Esophagus squamous epithelium (tissue), 5 donors: ENCODE measurements around the gene DGKQ. TPM values are rescaled to one million over a fixed set of nuclear protein-coding genes. Genes with fewer than 3 reads are reported as not detected.
A peak's percentile ranks its signal among the peaks of the same experiment; 100 is the strongest.

ENCODE experiments used
- DNase-seq: peaks from one replicate; lab custom pipeline; 2025; lab: John Stamatoyannopoulos, UW
- H3K27ac ChIP-seq, 4 donors: fragments of 200-600 bp; sonication (generic); one replicate each; pipeline ENCODE4 v1.5.1; 2016 to 2019; ENCODE audit warnings: mild to moderate bottlenecking in 1 of 4
- H3K27me3 ChIP-seq, 4 donors: fragments of 200-600 bp; sonication (generic); 1 replicate in 3 of 4; 2 replicates in 1 of 4; pipeline versions ENCODE4 v1.5.1 to v1.6.0; 2017 to 2021; ENCODE audit warnings: antibody characterized with exemption in 1 of 4
- H3K36me3 ChIP-seq, 3 donors: fragments of 200-600 bp; sonication (generic); one replicate each; pipeline ENCODE4 v1.5.1; 2016 to 2019
- H3K4me1 ChIP-seq, 3 donors: fragments of 200-600 bp; sonication (generic); one replicate each; pipeline ENCODE4 v1.5.1; 2017 to 2019
- H3K4me3 ChIP-seq, 4 donors: fragments of 200-600 bp; sonication (generic); 1 replicate in 3 of 4; 2 replicates in 1 of 4; pipeline ENCODE4 v1.5.1; 2016 to 2019; ENCODE audit warnings: mild to moderate bottlenecking in 2 of 4, moderate library complexity in 1 of 4
- H3K9me3 ChIP-seq, 3 donors: fragments of 200-600 bp; sonication (generic); one replicate each; pipeline ENCODE4 v1.5.1; 2016 to 2019
- POLR2A ChIP-seq, 4 donors: fragments of 450-650 bp; IDR thresholded peaks; one replicate each; pipeline ENCODE4 v1.6.1; 2017; ENCODE audit warnings: antibody characterized with exemption in 4 of 4, mild to moderate bottlenecking in 4 of 4, moderate library complexity in 3 of 4
- WGBS, 2 donors: methylation state at CpG; one replicate each; pipeline ENCODE4 v1.1.5; 2018; 5-methylcytosine and 5-hydroxymethylcytosine counted together
- intact Hi-C: fragments of 100-400 bp; cut with DNase I; formaldehyde crosslinking; loops from one replicate; pipeline ENCODE4 v1.15.0; 2022
- total RNA-seq, 4 donors: library from RNA; depleted of rRNA; stranded (reverse); fragments of >200 nt; gene quantifications; one replicate each; pipeline ENCODE4 v1.1.0, GENCODE V29; 2016
- TF ChIP-seq, protein P1 (sequence below), 6 experiments: fragments of 450-650 bp in 4 of 6; fragments of 200-600 bp in 2 of 6; sonication (generic) in 2 of 6; IDR thresholded peaks; one replicate each; pipeline ENCODE4 v1.5.1; 2016 to 2019; ENCODE audit warnings: antibody characterized with exemption in 6 of 6, mild to moderate bottlenecking in 4 of 6, moderate library complexity in 4 of 6
- donor health status: DM: yes; HTN: yes; CAD: no.

The DGKQ gene
- total RNA-seq, 4 donors from 2014 or later, result 9.5 to 12.0 (median 10.7) TPM

DNA sequence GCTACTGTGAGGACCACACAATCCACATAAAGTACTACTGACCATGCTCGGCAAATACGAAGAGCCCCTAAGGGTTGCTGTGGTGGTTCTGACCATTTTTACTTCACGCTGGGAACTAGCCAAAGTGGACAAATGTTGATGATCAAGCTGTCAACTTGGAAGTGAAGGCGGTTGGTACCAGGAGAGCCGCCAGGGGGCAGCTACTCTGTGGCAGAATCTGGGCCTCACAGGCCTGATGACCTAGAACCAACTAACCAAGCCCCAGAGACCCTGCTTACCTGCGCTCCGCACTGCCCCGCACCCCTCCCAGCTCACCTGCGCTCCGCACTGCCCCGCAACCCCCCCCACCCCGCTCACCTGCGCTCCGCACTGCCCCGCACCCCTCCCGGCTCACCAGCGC is 46.8 kb downstream of the DGKQ start:
- H3K4me3 ChIP-seq, result no peak overlapping the region
- H3K27me3 ChIP-seq, result no peaks in the 10 kb centered on the region
- peaks cover 0 to 9% (median 0%) of the 10 kb centered on the region in 3 donors for H3K36me3 ChIP-seq
- no peak for DNase-seq
- 63 to 81% methylated on average over 5 to 9 of the region's 17 CpGs for WGBS, 2 donors
- intact Hi-C loops, result no loop called here
- H3K27ac ChIP-seq, result no peak overlapping the region
- no peaks in the 10 kb centered on the region for H3K9me3 ChIP-seq
- TF ChIP-seq, protein P1, sequence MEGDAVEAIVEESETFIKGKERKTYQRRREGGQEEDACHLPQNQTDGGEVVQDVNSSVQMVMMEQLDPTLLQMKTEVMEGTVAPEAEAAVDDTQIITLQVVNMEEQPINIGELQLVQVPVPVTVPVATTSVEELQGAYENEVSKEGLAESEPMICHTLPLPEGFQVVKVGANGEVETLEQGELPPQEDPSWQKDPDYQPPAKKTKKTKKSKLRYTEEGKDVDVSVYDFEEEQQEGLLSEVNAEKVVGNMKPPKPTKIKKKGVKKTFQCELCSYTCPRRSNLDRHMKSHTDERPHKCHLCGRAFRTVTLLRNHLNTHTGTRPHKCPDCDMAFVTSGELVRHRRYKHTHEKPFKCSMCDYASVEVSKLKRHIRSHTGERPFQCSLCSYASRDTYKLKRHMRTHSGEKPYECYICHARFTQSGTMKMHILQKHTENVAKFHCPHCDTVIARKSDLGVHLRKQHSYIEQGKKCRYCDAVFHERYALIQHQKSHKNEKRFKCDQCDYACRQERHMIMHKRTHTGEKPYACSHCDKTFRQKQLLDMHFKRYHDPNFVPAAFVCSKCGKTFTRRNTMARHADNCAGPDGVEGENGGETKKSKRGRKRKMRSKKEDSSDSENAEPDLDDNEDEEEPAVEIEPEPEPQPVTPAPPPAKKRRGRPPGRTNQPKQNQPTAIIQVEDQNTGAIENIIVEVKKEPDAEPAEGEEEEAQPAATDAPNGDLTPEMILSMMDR (IDR thresholded peaks at IDR 0.05), result peak in 3 of 6 experiments; percentile 14 to 33 (median 31)
- no peak for TF ChIP-seq POLR2A (IDR thresholded peaks at IDR 0.05)
- H3K4me1 ChIP-seq, result peaks cover 22 to 64% (median 31%) of the 10 kb centered on the region in 3 donors

DNA sequence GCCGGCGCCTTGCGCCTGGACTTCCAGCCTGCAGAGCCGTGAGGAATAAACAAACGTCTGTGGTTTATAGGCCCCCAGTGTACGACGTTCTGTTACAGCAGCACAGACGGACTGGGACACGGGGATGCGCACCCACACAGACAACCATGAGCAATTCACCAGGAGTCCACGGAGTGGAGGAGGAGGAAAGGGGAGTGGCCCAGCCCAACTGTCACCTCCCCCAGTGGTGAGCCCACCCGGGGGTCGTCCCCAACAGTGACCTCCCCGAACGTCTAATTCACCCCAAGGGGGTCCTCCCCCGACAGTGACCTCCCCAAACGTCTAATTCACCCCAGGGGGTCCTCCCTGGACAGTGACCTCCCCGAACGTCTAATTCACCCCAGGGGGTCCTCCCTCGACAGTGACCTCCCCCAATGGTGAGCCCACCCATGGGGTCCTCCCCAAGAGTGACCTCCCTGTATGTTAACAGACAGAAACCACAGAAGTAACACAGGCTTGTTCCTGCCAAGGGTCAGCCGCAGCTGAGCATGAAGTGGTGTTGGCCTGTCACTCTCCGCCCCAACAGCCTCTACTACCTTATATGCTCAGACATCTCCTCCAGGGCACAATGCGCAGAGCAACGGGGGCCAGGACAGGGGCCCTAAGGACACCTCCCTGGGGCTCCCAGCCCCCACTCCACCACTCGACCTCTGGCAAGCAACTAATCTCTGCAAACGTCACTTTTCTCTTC is 47.4 kb downstream of the DGKQ start:
- Histone ChIP-seq H3K4me1 (peaks cover 16 to 58% (median 28%) of the 10 kb centered on the region in 3 donors), H3K9me3 (no peaks in the 10 kb centered on the region), H3K27ac (no peak overlapping the region), H3K27me3 (no peaks in the 10 kb centered on the region), H3K36me3 (peaks cover 0 to 9% (median 0%) of the 10 kb centered on the region in 3 donors), H3K4me3 (no peak overlapping the region)
- intact Hi-C loops, result no loop called here
- TF ChIP-seq POLR2A (IDR thresholded peaks at IDR 0.05), result no peak
- TF ChIP-seq, protein P1 (IDR thresholded peaks at IDR 0.05), result no peak
- DNase-seq, result no peak
- 77 to 79% methylated on average over 18 to 19 of the region's 26 CpGs for WGBS, 2 donors

DNA sequence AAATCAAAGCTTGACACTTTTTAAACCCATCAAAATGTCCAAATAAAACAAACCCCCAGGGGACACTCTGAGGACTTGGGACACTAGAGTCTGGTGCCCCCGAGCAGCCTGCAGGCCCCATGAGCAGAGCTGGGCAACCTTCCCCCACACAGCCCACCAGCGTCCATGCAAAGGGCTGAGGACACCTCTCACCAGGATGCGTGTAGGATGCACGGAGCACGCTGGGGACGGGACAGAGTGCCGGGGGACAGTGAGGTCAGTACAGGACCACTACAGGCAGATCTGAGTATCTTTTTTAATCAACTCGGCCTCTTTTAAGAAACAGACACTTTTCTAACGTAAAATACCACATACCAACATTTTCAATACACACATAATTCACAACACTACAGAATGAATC is 48.2 kb downstream of the DGKQ start:
- no peak for DNase-seq
- WGBS, 2 donors, result 86 to 90% methylated on average over 9 of the region's 9 CpGs
- intact Hi-C loops, result no loop called here
- peaks cover 11 to 51% (median 21%) of the 10 kb centered on the region in 3 donors for H3K4me1 ChIP-seq
- H3K27ac ChIP-seq, result no peak overlapping the region
- H3K4me3 ChIP-seq, result no peak overlapping the region
- peaks cover 0 to 9% (median 0%) of the 10 kb centered on the region in 3 donors for H3K36me3 ChIP-seq
- H3K9me3 ChIP-seq, result no peaks in the 10 kb centered on the region
- TF ChIP-seq POLR2A (IDR thresholded peaks at IDR 0.05), result no peak
- TF ChIP-seq, protein P1 (IDR thresholded peaks at IDR 0.05), result no peak
- H3K27me3 ChIP-seq, result no peaks in the 10 kb centered on the region

DNA sequence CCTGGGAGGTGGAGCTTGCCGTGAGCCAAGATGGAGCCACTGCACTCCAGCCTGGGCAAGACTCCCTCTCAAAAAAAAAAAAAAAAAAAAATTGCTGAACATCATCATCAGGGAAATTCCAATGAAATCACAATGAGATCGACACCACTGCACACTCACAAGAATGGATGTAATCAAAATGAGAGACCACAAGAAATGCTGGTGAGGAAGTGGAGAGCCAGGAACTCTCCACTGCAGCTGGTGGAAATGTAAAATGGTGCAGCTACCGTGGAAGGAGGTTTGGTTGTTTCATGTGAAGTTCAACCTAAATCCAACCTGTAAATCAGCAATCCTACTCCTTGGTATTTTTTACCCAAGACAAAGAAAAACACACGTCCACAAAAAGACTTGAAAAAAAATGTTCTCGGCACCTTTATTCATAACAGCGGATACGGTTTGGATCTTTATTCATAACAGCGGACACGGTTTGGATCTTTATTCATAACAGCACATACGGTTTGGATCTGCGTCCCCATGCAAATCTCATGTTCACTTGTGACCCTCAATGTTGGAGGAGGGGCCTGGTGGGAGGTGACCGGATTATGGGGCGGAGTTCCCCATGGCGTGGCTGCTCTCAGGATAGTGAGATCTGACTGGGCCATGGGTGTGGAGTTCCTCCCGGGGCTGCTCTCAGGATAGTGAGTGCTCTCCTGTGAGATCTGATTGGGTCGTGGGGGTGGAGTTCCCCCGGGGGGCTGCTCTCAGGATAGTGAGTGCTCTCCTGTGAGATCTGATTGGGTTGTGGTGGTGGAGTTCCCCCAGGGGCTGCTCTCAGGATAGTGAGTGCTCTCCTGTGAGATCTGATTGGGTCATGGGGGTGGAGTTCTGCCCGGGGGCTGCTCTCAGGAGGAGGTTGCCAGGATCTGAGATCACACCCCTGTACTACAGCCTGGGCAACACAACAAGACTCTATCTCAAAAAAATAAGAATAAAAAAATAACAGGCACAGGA is 49.0 kb downstream of the DGKQ start:
- H3K27ac ChIP-seq, result no peak overlapping the region
- no peak for DNase-seq
- no peaks in the 10 kb centered on the region for H3K27me3 ChIP-seq
- peaks cover 4 to 43% (median 13%) of the 10 kb centered on the region in 3 donors for H3K4me1 ChIP-seq
- peaks cover 0 to 9% (median 0%) of the 10 kb centered on the region in 3 donors for H3K36me3 ChIP-seq
- WGBS, 2 donors, result 71 to 74% methylated on average over 14 to 15 of the region's 18 CpGs
- intact Hi-C loops, result no loop called here
- H3K4me3 ChIP-seq, result no peak overlapping the region
- no peaks in the 10 kb centered on the region for H3K9me3 ChIP-seq
- no peak for TF ChIP-seq POLR2A (IDR thresholded peaks at IDR 0.05)
- TF ChIP-seq, protein P1 (IDR thresholded peaks at IDR 0.05), result no peak
